Measurements from ENCODE around the gene ID1. TPM values are rescaled to one million over a fixed set of nuclear protein-coding genes. Genes with fewer than 3 reads are reported as not detected.

The ID1 gene
- total and polyA plus RNA-seq, 2 of the 13 experiments (the other 11 are each of a cell fraction or from before 2014, with no cell fraction given) = 320 to 419 TPM

GRCh38 chr20:31560094-31560745 lies 44.9 kb upstream of the ID1 start (continued):
- TF ChIP-seq THAP9 (CRISPR knock-in tag; IDR thresholded peaks at IDR 0.05; ENCODE audit: borderline replicate concordance) = no peak
- no peak for TF ChIP-seq TRIM24 (CRISPR knock-in tag; IDR thresholded peaks at IDR 0.05)
- no peak for TF ChIP-seq FOXK1 (CRISPR knock-in tag; IDR thresholded peaks at IDR 0.05; ENCODE audit: borderline replicate concordance, low read depth)
- TF ChIP-seq PRDM15 (CRISPR knock-in tag; IDR thresholded peaks at IDR 0.05) = no peak
- 0 out of 2 replicates have a peak, but pooled peaks have one; percentile 21 for TF ChIP-seq ZFP37 (CRISPR knock-in tag; IDR thresholded peaks at IDR 0.05; ENCODE audit: borderline replicate concordance)
- TF ChIP-seq ZNF747 (CRISPR knock-in tag; IDR thresholded peaks at IDR 0.05; ENCODE audit: borderline replicate concordance) = no peak
- no peak for TF ChIP-seq ZNF678 (CRISPR knock-in tag; IDR thresholded peaks at IDR 0.05)
- TF ChIP-seq RAD51 (IDR thresholded peaks at IDR 0.05; ENCODE audit: borderline replicate concordance) = no peak
- TF ChIP-seq SP1 (IDR thresholded peaks at IDR 0.05) = no peak
- TF ChIP-seq SP1 (CRISPR knock-in tag; IDR thresholded peaks at IDR 0.05) = no peak; the same call in 1 of the 2 replicates
- TF ChIP-seq ZNF580 (CRISPR knock-in tag; IDR thresholded peaks at IDR 0.05; ENCODE audit: borderline replicate concordance, low read depth) = no peak
- TF ChIP-seq HDAC1 (CRISPR knock-in tag; IDR thresholded peaks at IDR 0.05) = no peak
- TF ChIP-seq TAF1 (CRISPR knock-in tag; IDR thresholded peaks at IDR 0.05) = no peak
- TF ChIP-seq, protein P1, sequence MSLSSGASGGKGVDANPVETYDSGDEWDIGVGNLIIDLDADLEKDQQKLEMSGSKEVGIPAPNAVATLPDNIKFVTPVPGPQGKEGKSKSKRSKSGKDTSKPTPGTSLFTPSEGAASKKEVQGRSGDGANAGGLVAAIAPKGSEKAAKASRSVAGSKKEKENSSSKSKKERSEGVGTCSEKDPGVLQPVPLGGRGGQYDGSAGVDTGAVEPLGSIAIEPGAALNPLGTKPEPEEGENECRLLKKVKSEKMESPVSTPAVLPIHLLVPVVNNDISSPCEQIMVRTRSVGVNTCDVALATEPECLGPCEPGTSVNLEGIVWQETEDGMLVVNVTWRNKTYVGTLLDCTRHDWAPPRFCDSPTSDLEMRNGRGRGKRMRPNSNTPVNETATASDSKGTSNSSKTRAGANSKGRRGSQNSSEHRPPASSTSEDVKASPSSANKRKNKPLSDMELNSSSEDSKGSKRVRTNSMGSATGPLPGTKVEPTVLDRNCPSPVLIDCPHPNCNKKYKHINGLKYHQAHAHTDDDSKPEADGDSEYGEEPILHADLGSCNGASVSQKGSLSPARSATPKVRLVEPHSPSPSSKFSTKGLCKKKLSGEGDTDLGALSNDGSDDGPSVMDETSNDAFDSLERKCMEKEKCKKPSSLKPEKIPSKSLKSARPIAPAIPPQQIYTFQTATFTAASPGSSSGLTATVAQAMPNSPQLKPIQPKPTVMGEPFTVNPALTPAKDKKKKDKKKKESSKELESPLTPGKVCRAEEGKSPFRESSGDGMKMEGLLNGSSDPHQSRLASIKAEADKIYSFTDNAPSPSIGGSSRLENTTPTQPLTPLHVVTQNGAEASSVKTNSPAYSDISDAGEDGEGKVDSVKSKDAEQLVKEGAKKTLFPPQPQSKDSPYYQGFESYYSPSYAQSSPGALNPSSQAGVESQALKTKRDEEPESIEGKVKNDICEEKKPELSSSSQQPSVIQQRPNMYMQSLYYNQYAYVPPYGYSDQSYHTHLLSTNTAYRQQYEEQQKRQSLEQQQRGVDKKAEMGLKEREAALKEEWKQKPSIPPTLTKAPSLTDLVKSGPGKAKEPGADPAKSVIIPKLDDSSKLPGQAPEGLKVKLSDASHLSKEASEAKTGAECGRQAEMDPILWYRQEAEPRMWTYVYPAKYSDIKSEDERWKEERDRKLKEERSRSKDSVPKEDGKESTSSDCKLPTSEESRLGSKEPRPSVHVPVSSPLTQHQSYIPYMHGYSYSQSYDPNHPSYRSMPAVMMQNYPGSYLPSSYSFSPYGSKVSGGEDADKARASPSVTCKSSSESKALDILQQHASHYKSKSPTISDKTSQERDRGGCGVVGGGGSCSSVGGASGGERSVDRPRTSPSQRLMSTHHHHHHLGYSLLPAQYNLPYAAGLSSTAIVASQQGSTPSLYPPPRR (CRISPR knock-in tag; IDR thresholded peaks at IDR 0.05; ENCODE audit: borderline replicate concordance) = no peak
- TF ChIP-seq, protein P2, sequence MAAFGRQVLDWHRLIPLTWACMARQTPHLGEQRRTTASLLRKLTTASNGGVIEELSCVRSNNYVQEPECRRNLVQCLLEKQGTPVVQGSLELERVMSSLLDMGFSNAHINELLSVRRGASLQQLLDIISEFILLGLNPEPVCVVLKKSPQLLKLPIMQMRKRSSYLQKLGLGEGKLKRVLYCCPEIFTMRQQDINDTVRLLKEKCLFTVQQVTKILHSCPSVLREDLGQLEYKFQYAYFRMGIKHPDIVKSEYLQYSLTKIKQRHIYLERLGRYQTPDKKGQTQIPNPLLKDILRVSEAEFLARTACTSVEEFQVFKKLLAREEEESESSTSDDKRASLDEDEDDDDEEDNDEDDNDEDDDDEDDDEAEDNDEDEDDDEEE (CRISPR knock-in tag; IDR thresholded peaks at IDR 0.05) = 0 out of 2 replicates have a peak, but pooled peaks have one; percentile 41
- no peak for TF ChIP-seq HHEX (CRISPR knock-in tag; IDR thresholded peaks at IDR 0.05)

Data from HepG2 (cell line).